ENCODE measurements around the gene FMN1. TPM values are rescaled to one million over a fixed set of nuclear protein-coding genes. Genes with fewer than 3 reads are reported as not detected.
A peak's percentile ranks its signal among the peaks of the same experiment; 100 is the strongest.

FMN1 gene
- total RNA-seq, 1 experiment from 2014 or later = 87.0 TPM

DNA sequence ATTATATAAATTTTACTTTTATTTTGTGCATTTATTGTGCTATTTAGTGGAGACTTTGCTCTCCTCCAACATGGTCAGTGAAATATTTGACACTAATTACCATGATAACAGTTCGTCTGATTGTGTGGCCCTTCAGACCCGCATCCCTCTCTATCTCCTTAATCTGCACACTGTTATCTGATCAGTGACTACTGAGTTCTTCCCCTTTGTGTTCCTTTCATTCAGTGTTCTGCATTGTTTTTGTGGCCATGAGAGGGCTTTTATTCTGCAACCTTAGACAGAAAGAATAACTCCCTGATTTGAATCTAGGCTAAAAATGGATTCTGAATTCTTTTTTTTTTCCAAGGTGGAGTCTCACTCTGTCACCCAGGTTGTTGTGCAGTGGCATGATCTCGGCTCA lies 11.9 kb upstream of the FMN1 start:
- in situ Hi-C loops (cut with HindIII; ENCODE audit: low pct_unique_long_range_greater_than_20kb, low sequenced_read_pairs) = no loop called here

DNA sequence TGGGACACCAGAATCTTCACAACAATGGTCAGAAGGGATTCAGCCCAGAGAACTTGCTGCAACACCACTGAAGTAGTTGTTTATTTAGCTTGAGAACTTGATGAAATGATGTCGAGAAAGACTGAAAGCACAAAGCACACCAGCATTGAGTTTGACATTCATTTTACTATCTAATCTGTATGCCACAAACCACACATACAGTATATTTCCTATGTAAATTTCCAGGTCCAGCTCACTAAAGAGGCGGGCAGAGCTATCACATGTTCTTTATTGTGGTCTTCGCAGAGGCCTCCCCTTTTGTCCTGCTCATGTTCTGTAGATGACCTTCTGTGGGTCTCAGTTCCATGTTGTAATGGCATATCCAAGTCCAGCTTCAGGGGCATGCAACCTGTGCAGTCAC lies 10.4 kb upstream of the FMN1 start:
- in situ Hi-C loops (cut with HindIII; ENCODE audit: low pct_unique_long_range_greater_than_20kb, low sequenced_read_pairs) = no loop called here
- no peak for DNase-seq (ENCODE audit: low read depth, low spot score)

More for the DNA sequence above, 11.9 kb upstream of the FMN1 start:
- DNase-seq (ENCODE audit: low read depth, low spot score) = no peak

DNA sequence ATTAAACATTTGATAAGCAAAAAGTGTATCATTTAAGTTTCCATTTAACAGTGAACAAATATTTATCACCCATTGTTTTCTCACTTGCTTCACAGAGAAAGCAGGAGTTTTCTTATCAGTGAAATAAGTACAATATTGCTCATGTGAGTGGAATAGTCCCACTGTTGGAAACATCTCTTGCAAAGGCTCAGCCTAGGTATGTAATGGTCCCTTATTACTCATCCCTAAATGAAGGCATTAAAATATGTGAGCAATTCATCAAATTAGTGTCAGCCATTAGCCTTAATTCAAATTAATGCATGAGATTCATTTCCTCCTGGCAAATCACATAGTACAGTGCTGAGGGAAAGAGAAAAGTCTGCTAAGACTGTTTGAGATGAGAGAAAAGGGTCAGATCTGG lies 9.6 kb upstream of the FMN1 start:
- in situ Hi-C loops (cut with HindIII; ENCODE audit: low pct_unique_long_range_greater_than_20kb, low sequenced_read_pairs) = no loop called here
- no peak for DNase-seq (ENCODE audit: low read depth, low spot score)

DNA sequence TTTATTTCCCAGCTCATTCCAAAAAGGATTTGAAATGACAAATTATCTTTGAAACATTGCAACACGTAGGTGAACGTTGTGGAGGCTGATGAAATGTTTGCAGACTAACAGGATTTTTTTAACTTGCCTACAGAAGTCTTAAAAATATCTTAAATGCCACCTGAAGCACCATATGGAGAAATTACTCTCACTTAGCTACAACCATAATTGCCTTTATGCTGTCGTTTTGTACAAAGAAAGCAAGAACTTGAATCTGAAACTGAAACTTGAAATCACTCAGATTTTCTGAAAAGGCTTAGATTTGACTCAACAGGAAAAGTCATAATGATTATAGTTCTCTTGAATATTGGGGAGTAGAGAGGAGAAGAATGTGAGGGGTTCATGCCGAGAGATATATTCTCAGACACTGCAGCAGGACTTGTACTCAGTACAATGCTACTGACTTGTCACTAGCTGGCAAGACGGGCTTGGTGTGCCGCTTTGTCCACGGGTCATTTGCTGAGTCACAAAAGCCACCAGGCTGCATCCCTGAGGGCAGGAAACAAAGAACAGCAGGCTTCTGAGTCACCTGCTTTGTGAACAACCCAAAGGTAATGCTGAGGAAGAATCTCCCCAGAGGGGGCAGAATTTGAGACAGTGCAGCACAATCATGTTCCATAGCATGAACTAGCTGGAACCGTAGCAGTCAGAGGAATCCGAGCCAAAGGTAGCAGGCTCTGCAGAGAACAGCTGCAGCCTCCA lies 7.1 kb upstream of the FMN1 start:
- DNase-seq (ENCODE audit: low read depth, low spot score) = peak; percentile 63
- in situ Hi-C loops (cut with HindIII; ENCODE audit: low pct_unique_long_range_greater_than_20kb, low sequenced_read_pairs) = no loop called here

DNA sequence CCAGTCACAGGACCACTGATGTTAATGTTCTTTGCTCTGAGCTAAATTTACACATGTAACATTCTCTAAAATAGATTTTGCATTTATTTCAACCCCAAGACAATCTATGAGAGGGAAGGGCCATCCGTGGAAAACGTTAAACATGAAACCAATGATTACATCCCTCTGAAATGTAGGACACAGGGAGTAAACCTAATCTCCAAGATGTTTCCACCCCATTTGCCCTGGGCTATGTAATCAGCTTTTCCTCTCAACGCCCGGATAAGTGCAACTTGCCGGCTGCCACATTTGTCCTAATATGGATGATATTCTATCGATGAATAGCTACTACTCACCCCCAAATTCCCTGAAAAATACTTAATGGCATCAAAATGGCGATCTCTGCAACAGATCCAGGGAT lies 6.4 kb upstream of the FMN1 start:
- in situ Hi-C loops (cut with HindIII; ENCODE audit: low pct_unique_long_range_greater_than_20kb, low sequenced_read_pairs) = no loop called here
- no peak for DNase-seq (ENCODE audit: low read depth, low spot score)

GRCh38 chr15:33200444-33200843 lies 5.9 kb upstream of the FMN1 start:
- DNase-seq (ENCODE audit: low read depth, low spot score) = no peak

GRCh38 chr15:33198541-33198940 lies 4.0 kb upstream of the FMN1 start:
- in situ Hi-C loops (cut with HindIII; ENCODE audit: low pct_unique_long_range_greater_than_20kb, low sequenced_read_pairs) = no loop called here
- DNase-seq (ENCODE audit: low read depth, low spot score) = no peak

More at GRCh38 chr15:33200444-33200843, 5.9 kb upstream of the FMN1 start:
- in situ Hi-C loops (cut with HindIII; ENCODE audit: low pct_unique_long_range_greater_than_20kb, low sequenced_read_pairs) = no loop called here

DNA sequence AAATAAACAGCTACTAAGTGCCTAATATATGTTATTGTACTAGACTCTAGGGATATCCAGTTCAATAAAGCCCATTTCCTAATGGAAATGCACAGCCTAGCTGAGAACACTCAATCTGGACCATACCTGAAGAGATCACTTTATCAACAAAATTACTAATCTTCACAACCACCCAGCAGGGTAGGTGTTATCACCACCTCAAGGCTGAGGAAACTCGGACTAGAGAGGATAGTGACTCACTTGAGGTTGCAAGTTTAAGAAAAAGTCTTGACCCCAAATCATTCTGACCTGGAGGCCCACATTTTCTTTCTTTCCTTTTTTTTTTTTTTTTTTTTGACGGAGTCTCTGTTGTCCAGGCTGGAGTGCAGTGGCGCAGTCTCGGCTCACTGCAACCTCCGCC lies 3.1 kb upstream of the FMN1 start:
- DNase-seq (ENCODE audit: low read depth, low spot score) = no peak
- in situ Hi-C loops (cut with HindIII; ENCODE audit: low pct_unique_long_range_greater_than_20kb, low sequenced_read_pairs) = no loop called here

- DNase-seq (ENCODE audit: low read depth, low spot score) = no peak
- in situ Hi-C loops (cut with HindIII; ENCODE audit: low pct_unique_long_range_greater_than_20kb, low sequenced_read_pairs) = no loop called here
Observed at GRCh38 chr15:33194237-33194636, 277 bp downstream of the FMN1 start.

- in situ Hi-C loops (cut with HindIII; ENCODE audit: low pct_unique_long_range_greater_than_20kb, low sequenced_read_pairs) = no loop called here
- no peak for DNase-seq (ENCODE audit: low read depth, low spot score)
Observed at GRCh38 chr15:33191591-33191990, 2.9 kb downstream of the FMN1 start.

DNA sequence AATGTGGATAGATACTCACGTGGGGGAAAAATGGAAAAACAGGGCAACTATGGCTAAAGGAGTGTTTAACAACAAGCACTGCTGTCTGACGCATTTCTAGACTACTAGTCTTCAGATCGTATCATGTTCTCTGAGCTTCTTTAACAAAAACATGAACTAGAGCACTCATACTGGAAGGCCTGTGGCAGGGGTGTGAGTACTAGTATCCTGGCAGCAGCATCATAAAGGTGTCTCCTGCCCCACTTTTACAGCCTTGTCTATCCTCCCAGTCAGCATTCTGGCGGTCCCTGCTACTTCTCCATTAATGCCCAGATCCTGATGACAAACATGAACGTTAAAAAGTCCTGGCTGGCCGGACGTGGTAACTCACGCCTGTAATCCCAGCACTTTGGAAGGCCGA lies 4.0 kb downstream of the FMN1 start:
- no peak for DNase-seq (ENCODE audit: low read depth, low spot score)
- in situ Hi-C loops (cut with HindIII; ENCODE audit: low pct_unique_long_range_greater_than_20kb, low sequenced_read_pairs) = no loop called here

DNA sequence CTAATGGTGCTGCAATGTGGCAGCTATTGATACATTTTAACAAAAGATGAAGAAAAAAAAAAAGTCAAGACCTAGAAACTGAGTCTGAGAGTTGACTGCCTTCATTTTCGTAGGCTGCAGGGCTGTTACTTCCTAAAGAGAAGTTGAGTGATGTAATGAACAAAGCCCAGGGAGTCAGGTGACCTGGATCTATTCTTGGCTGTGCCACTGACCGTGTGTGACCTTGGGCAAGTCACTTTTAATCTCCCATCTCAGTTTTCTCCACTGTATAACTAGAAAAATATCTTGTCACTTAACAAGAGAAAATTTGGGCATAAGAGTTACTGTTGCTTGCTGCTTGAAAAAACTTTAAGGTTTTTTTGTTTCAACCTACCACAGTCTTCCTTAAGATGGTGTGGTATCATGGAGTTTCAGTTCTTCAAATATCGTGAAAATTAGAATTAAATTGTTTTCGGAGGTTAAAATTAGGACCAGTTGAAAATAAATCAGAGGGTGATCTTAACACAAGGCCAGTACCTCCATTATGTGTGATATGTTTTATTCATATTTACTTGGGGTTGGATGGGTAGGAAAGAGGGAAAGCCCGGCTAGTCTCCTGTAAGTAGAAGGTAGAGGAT lies 5.8 kb downstream of the FMN1 start:
- in situ Hi-C loops (cut with HindIII; ENCODE audit: low pct_unique_long_range_greater_than_20kb, low sequenced_read_pairs) = no loop called here
- DNase-seq (ENCODE audit: low read depth, low spot score) = no peak

DNA sequence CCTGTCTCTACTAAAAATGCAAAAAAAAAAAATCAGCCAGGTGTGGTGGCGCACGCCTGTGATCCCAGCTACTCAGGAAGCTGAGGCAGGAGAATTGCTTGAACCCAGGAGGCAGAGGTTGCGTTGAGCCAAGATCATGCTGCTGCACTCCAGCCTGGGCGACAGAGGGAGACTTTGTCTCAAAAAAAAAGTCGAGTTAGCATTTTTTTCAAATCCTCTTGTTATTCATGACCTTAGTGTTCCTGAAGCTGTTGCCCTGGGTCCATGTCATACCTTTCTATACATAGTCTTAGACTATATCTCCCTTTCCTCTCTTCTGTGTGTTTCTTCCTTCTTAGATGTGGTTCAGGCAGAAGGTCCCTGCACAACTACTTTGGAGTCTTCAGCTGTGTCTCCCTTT lies 6.4 kb downstream of the FMN1 start:
- in situ Hi-C loops (cut with HindIII; ENCODE audit: low pct_unique_long_range_greater_than_20kb, low sequenced_read_pairs) = no loop called here
- DNase-seq (ENCODE audit: low read depth, low spot score) = peak; percentile 18

DNA sequence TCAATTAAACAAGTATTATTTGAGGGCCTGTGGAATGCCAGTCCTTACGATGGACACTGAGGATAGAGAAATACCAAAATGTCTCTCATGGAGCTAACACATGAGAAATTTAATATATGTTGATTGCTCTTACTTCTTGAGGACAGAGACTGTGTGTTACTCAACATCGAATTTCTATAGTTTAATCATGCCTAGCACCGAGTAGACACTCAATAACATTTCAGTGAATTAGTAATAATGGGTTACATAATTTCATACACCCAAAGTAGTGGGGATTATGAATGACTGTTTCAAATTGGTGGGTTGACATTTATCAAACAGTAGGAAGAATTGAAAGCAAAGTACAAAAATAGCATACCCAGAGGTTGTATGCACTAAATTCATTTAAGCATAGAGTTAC lies 11.2 kb downstream of the FMN1 start:
- DNase-seq (ENCODE audit: low read depth, low spot score) = no peak
- in situ Hi-C loops (cut with HindIII; ENCODE audit: low pct_unique_long_range_greater_than_20kb, low sequenced_read_pairs) = no loop called here

DNA sequence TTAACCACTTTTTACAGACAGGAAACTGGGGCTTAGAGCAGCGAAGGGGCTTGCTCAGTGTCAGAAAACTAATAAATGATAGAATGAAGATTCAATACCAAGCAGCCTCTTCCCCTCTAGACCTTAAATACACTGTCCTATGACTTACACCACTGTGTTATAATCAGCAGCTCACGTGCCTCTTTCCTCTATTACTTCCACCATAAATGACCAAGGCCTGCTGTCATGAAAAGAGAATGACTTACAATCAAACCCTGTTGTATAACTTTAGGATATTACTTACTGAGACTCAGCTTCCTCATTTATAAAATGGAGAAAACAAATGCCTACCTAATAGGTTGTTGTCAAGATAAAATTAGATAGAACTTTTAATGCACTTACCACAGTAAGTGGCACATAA lies 11.6 kb downstream of the FMN1 start:
- in situ Hi-C loops (cut with HindIII; ENCODE audit: low pct_unique_long_range_greater_than_20kb, low sequenced_read_pairs) = no loop called here
- no peak for DNase-seq (ENCODE audit: low read depth, low spot score)

- DNase-seq (ENCODE audit: low read depth, low spot score) = peak; percentile 63
Observed at GRCh38 chr15:33182278-33182905, 12.1 kb downstream of the FMN1 start.

GRCh38 chr15:33179874-33180273 lies 14.6 kb downstream of the FMN1 start:
- no peak for DNase-seq (ENCODE audit: low read depth, low spot score)
- in situ Hi-C loops (cut with HindIII; ENCODE audit: low pct_unique_long_range_greater_than_20kb, low sequenced_read_pairs) = no loop called here

More at GRCh38 chr15:33182278-33182905, 12.1 kb downstream of the FMN1 start:
- in situ Hi-C loops (cut with HindIII; ENCODE audit: low pct_unique_long_range_greater_than_20kb, low sequenced_read_pairs) = no loop called here

DNA sequence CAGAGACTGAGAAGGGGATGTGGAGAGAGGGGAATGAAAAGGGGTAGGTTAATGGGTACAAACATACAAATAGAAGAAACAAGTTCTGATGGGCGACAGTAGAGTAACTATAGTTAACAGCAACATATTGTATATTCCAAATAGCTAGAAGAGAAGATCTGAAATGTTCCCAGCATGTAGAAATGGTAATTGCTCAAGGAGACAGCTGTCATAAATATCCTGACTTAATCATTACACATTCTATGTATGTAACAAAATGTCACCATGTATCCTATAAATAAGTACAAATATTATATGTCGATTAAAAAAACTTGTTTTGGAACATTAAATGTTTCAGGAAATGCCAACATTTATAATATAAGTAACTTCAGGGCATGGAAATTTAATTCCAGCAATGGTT lies 23.3 kb downstream of the FMN1 start:
- in situ Hi-C loops (cut with HindIII; ENCODE audit: low pct_unique_long_range_greater_than_20kb, low sequenced_read_pairs) = no loop called here
- no peak for DNase-seq (ENCODE audit: low read depth, low spot score)

DNA sequence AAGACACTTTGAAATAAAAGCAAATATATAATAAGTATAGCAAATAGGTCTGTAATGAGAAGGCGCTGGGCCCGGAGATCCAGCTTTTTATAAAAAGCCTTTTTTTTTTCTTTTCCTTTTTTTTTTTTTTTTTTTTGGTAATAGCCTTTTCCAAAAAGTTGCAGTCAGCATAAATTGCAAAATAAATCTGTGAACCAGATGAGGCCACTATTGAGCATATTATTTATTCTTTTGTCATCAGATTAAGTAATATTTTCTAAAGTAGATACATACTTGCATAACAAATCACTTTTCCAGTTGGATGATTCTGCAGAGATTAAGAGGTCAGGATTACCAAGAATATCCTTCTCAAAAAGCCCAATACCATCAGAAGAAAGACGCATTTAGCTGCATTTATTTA lies 24.9 kb downstream of the FMN1 start:
- no peak for DNase-seq (ENCODE audit: low read depth, low spot score)
- in situ Hi-C loops (cut with HindIII; ENCODE audit: low pct_unique_long_range_greater_than_20kb, low sequenced_read_pairs) = no loop called here
